Measurements from ENCODE around the gene MSL1.

MSL1 gene

DNA sequence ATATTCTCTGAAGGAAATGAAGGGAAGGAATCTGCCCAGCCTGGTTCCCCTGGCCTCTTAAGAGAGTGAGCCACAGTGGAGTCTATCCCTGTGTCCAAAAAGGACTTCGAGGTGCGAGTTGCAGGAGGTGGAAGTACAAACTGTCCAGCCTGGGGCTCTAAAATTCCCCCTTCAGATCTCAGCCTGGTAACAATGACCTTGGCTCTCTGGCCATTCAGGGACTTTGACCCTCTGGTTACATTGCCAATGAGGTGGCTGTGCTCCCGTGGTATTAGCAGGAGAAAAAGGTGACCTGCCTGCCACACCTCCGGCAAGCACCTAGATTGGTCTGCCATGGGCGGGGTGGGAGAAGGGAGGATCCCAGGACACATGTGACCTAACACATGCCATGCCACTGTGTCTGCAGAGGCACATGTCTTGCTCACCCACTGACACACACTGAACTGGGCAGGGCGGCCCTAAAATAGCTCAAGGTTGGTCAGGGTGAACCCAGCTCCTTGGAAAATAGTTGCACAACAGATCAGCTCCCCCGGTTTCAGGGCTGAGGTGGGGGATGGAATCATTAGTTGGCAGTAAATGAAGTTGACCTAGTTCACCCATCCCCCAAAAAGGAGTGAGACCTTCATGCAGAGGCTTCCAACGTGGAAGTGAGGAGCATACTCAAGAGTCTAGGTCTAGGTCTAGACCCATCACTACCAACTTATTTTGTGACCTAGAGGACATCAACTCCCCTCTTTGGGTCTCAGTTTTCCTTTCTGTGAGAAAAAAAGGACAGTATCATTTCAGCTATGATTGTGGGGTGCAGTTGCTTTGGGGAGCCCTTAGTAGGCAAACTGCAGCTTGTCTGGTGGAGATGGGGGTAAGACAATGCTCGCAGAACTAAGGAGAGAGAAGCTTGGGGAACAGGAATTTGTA, 23.6 kb upstream of the MSL1 start:
- Mint-ChIP-seq H3K36me3 (peaks cover 71% of the 10 kb centered on the region), H3K4me1 (peaks cover 92% of the 10 kb centered on the region), H3K9me3 (no peaks in the 10 kb centered on the region), H3K27ac (peak overlapping the region; percentile 98), H3K4me3 (peak overlapping the region; percentile 95)
- DNase-seq (ENCODE audit: low spot score in 2 of 2) (no peak), ATAC-seq (no peak)

DNA sequence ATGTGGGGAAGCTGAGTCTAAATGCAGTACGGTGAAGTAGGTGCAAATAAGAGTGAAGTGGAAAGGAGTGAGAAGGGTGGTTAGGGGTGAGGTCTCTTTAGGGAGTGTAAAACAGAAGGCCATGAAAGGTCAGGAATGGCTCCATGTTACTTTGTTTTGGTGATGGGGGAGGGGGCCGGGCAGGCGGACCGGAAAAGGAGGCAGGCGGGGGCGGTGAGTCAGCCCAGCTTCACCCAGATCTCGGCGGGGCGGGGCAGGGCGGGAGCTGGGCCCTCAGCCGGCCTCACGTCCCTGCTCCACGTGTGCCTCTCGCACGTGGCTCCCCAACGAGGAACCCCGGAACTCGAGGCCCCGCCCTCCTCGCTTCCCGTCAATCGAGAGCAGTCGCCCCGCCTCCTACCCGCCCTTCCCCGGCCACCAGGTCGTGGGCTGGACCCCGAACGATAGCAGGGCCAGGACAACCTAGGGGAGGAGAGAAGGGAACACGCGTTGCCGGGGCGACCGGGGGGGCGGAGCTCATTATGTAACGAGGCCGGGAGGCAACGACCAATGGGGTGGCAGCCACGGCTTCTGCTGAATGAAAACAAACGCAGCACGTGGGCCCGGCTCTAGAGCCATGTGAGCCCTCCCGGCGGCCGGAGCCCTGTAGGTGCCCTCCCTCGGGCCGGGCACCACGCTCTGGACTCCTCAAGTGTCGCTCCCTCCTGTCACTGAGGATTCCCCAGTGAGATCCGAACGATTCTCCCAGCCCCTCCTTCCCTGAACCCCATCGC, 22.7 kb upstream of the MSL1 start:
- Mint-ChIP-seq H3K36me3 (peaks cover 64% of the 10 kb centered on the region), H3K27ac (peak overlapping the region; percentile 98), H3K4me3 (peak overlapping the region; percentile 95), H3K9me3 (no peaks in the 10 kb centered on the region), H3K4me1 (peaks cover 92% of the 10 kb centered on the region)
- ATAC-seq (peak; percentile 77), DNase-seq (ENCODE audit: low spot score in 2 of 2) (peak; percentile 94 to 99)

DNA sequence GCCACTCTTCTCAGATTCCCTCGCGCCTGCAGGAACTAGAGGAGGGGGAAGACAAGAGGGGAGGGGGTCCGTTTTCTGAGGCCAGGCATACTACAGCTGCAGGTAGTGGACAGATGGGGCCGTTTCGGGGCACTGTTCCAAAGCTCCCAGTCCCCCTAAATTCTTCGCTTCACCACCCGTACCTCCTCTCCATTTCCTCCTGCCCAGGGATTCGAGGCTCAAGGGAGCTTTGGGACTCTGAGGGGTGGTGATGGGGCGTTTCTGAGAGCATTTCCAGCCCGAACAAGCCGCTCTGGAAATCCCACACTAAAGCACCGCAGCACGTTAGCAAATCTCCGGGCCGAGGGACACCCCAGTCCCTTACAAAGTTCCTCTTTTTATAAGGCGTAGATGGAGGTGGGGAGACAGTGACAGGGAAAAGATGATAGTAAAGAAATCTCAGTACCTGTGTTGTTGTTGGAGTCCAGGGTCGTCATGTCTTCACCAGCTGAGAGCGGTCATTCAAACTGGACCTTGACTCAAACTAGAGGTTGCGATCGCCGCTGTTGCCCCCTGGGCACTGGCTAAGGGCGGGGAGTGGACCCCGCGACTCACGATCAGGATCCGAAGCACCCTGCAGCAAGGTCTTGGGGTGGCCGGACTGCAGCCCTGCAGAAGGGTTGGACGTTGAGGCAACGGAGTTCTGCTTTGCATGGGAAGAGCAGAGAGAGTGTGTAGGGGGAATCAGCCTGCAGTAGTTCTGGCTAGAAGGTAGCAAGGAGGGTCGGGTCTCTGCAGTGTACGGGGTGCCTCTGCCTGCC, 22.0 kb upstream of the MSL1 start:
- no peak for ATAC-seq
- DNase-seq (ENCODE audit: low spot score in 2 of 2), result no peak
- Mint-ChIP-seq H3K36me3 (peaks cover 56% of the 10 kb centered on the region), H3K4me3 (peak overlapping the region; percentile 95), H3K4me1 (peaks cover 97% of the 10 kb centered on the region), H3K27ac (peak overlapping the region; percentile 98), H3K9me3 (no peaks in the 10 kb centered on the region)

DNA sequence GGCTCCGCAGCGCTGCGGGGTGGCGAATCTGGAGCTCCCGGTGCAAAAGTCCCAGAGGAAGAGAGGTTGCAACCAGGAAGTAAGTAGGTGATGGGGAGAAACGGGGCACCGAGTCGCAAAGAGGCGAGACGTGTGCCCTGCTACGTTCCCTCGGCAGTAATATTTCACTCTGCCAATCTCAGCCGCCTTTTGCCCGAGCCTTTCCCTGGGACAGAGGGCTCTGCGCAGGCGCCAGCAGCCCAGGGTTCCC, 21.4 kb upstream of the MSL1 start, which contains the start of gene NR1D1:
Gene NR1D1 (minus strand): TSS at position 171 of the 250 bp plus-strand sequence. CDS start 495 bp downstream, outside the sequence.
- DNase-seq (ENCODE audit: low spot score in 2 of 2) (no peak), ATAC-seq (no peak)
- H3K9me3 Mint-ChIP-seq, result no peaks in the 10 kb centered on the region
- H3K27ac Mint-ChIP-seq, result peak within 1 kb of the TSS; percentile 98
- peaks cover 97% of the 10 kb centered on the region for H3K4me1 Mint-ChIP-seq
- H3K4me3 Mint-ChIP-seq, result peak within 1 kb of the TSS; percentile 95
- H3K36me3 Mint-ChIP-seq, result peaks cover 51% of the 10 kb centered on the region

DNA sequence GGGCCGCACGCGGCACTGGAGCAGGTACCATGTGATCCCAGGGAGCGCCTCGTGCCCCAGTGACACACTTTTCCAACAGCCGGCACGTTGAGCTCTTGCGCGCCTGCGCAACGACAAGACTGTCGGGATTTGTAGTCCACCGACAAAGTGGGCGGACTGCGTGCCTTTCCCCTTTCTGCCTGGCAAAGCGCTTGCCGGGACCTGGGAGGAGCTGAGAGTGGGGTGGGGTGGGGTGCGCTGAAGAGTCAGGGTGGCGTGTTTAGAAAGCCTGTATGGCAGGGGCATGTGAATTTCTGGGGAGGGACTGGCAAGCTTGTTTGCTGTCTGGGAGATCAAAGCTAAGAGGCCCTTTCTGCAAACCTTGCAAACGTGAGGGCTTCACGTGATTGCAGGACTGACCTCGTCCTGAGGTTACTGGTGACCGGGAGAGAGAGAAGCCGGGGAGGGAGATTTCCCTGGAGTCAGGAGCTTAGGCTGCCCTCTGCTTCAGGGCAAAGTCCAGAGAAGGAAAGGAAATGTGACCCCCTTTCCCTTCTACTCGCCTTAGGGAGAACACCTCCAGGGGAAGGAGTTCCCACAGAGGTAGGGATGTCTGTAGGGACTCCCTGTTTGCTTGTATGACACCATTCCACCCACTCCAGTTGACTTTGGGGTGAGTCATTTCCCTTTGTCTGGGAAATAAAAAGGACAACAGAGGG, 21.0 kb upstream of the MSL1 start:
- no peaks in the 10 kb centered on the region for H3K9me3 Mint-ChIP-seq
- H3K27ac Mint-ChIP-seq, result peak overlapping the region; percentile 98
- H3K4me3 Mint-ChIP-seq, result peak overlapping the region; percentile 95
- peaks cover 46% of the 10 kb centered on the region for H3K36me3 Mint-ChIP-seq
- ATAC-seq (peak; percentile 29), DNase-seq (ENCODE audit: low spot score in 2 of 2) (peak; percentile 81 to 94)
- peaks cover 97% of the 10 kb centered on the region for H3K4me1 Mint-ChIP-seq

GRCh38 chr17:40101367-40102210, 20.2 kb upstream of the MSL1 start:
- H3K4me3 Mint-ChIP-seq, result peak overlapping the region; percentile 95
- H3K4me1 Mint-ChIP-seq, result peaks cover 97% of the 10 kb centered on the region
- no peak for DNase-seq (ENCODE audit: low spot score in 2 of 2)
- H3K9me3 Mint-ChIP-seq, result no peaks in the 10 kb centered on the region
- H3K36me3 Mint-ChIP-seq, result peaks cover 38% of the 10 kb centered on the region
- ATAC-seq, result no peak
- peak overlapping the region; percentile 98 for H3K27ac Mint-ChIP-seq

GRCh38 chr17:40103071-40103661, 18.6 kb upstream of the MSL1 start:
- no peaks in the 10 kb centered on the region for H3K9me3 Mint-ChIP-seq
- DNase-seq (ENCODE audit: low spot score in 2 of 2) (no peak), ATAC-seq (no peak)
- peaks cover 31% of the 10 kb centered on the region for H3K36me3 Mint-ChIP-seq
- H3K4me1 Mint-ChIP-seq, result peaks cover 97% of the 10 kb centered on the region
- peak overlapping the region; percentile 64 for H3K27ac Mint-ChIP-seq
- peak overlapping the region; percentile 46 for H3K4me3 Mint-ChIP-seq

DNA sequence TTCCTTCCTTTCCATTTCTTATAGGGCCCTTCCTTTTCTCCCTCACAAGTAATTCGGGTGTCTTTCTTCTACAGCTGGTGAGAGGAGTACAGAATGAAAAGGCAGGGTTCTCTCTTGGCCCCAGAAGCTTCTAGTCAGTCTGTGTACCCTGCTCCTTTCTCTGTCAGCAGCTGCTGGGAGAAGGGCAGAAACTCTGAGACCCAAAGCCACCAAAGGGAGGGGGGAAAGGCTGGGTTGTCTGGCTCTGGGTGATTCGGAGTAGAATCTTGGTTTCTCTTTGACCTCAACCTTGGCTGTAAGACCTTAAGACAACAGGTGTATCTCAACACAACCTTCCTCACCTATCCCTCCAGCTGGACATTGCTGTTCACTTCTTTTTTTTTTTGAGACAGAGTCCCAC, 18.1 kb upstream of the MSL1 start:
- no peak for DNase-seq (ENCODE audit: low spot score in 2 of 2)
- no peak for ATAC-seq
- H3K27ac Mint-ChIP-seq, result peak overlapping the region; percentile 64
- H3K4me3 Mint-ChIP-seq, result peak overlapping the region; percentile 46
- peaks cover 95% of the 10 kb centered on the region for H3K4me1 Mint-ChIP-seq
- H3K9me3 Mint-ChIP-seq, result no peaks in the 10 kb centered on the region
- H3K36me3 Mint-ChIP-seq, result peaks cover 26% of the 10 kb centered on the region

GRCh38 chr17:40104594-40105486, 16.9 kb upstream of the MSL1 start:
- peak overlapping the region; percentile 95 for H3K27ac Mint-ChIP-seq
- peaks cover 91% of the 10 kb centered on the region for H3K4me1 Mint-ChIP-seq
- peaks cover 14% of the 10 kb centered on the region for H3K36me3 Mint-ChIP-seq
- H3K9me3 Mint-ChIP-seq, result no peaks in the 10 kb centered on the region
- no peak for ATAC-seq
- DNase-seq (ENCODE audit: low spot score in 2 of 2), result no peak
- H3K4me3 Mint-ChIP-seq, result no peak overlapping the region

DNA sequence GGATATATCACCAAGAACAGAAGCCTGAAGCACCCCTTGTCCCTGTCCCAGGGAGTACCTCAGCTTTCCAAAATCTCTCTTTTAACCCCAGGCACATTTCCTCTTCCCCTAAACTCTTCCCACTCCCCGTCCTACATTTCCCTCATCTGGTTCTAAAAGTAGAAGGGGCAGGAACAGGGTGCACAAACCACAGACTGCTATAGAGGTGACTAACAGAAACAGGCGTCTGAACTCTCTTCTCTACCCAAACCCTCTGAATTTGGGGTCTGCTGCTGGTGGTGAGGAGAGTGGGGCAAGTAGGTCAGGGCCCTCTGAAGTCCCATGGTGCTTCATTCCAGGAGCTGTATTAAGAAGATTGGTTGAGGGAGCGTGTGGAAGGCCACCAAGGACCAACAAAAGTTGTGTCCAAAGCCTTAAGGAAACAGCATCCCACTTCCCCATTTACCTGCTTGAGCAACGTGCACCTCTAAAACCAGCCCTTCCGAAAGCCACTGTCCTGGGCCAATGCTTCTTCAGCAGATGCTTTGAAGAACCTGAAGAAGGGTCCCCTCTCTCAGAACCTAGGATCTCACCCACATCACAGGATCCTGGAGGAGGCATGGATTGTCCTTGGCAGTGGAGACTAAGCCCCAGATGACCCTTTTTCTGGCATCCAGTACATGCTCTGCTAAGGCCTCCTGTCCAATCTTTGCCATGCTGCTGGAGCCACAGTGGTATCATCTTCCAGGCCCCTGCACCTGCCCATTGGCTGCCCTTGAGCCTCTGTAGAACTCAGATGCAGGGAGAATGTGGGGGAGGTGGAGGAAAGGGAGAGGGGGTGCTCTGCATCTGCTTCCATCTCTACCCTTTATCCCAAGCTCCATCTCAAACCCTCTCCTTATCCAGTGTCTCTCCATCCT, 15.7 kb upstream of the MSL1 start:
- no peak for DNase-seq (ENCODE audit: low spot score in 2 of 2)
- Mint-ChIP-seq H3K36me3 (peaks cover 6% of the 10 kb centered on the region), H3K9me3 (no peaks in the 10 kb centered on the region), H3K4me3 (peak overlapping the region; percentile 70), H3K27ac (peak overlapping the region; percentile 95), H3K4me1 (peaks cover 91% of the 10 kb centered on the region)
- no peak for ATAC-seq

- H3K36me3 Mint-ChIP-seq, result peaks cover 6% of the 10 kb centered on the region
- no peaks in the 10 kb centered on the region for H3K9me3 Mint-ChIP-seq
- peaks cover 91% of the 10 kb centered on the region for H3K4me1 Mint-ChIP-seq
- DNase-seq (ENCODE audit: low spot score in 2 of 2), result no peak
- peak overlapping the region; percentile 70 for H3K4me3 Mint-ChIP-seq
- ATAC-seq, result no peak
- H3K27ac Mint-ChIP-seq, result peak overlapping the region; percentile 95
Observed at GRCh38 chr17:40106760-40107521, 14.8 kb upstream of the MSL1 start.
